Measurements from ENCODE around the gene LAMTOR5.
"Not testable (repeated sequence)": the region's sequence is repeated elsewhere in the genome, so short reads cannot be mapped to it uniquely, and the experiment has no call there.

The LAMTOR5 gene

DNA sequence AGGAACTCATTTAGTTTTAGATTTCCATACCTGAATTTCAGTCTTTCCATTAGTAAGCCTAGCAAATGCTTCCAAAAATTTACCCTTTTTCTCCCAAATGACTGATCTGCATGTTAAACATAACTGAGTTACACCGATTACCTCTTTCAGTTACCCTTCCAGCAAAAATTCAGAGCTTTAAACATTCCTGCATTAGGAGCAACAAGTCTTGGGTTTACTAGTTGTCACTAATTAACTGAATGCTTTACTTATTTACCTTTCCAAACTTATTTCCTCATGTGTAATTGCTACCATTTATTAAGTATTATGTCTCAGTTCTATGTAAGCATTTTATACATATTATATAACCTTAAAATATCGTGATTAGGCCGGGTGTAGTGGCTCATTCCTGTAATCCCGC is 3.1 kb downstream of the LAMTOR5 start:
- no peak overlapping the region for H3K4me3 ChIP-seq (ENCODE audit: control insufficient read depth, low read depth, low read length)
- DNase-seq (ENCODE audit: low read depth): no peak
- no peak for TF ChIP-seq CTCF (IDR thresholded peaks at IDR 0.05; ENCODE audit: control insufficient read depth, insufficient read depth, low read depth, low read length, missing control alignments)

DNA sequence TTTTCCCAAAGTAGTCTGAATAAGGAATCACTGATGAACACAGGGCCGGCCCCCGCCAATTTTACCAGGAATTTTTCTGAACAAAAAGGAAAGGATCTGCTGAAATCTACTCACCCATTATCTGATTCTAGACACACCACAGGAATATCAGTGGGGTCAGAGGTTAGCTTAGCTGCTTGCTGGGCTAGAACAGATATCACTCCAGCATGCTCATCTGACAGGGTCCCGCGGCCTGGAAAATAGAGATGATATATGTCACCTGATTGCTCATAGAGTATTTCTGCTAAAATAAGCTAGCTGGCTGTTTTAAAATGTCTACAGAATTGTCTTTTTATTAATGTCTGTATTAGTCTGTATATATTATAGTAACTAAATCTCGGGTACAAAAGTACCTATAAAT is 3.7 kb downstream of the LAMTOR5 start:
- no peak for DNase-seq (ENCODE audit: low read depth)
- no peak overlapping the region for H3K4me3 ChIP-seq (ENCODE audit: control insufficient read depth, low read depth, low read length)
- no peak for TF ChIP-seq CTCF (IDR thresholded peaks at IDR 0.05; ENCODE audit: control insufficient read depth, insufficient read depth, low read depth, low read length, missing control alignments)

GRCh38 chr1:110396259-110396958 is 11.1 kb downstream of the LAMTOR5 start:
- not testable (repeated sequence) for H3K4me3 ChIP-seq (ENCODE audit: control insufficient read depth, low read depth, low read length); DNase-seq (ENCODE audit: low read depth)

DNA sequence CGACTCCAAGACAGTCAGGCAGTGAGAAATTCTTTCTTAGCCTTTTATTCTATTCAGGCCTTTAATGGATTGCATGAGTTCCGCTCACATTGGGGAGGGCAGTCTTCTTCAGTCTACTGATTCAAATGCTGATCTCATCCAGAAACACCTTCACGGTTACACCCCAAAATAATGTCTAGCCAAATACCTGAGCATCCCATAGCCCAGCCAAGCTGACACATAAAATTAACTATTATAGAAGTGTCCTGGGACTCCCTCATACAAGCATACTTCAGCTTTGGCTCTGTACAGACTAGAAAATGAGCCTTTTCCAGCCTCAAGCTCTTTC is 13.0 kb downstream of the LAMTOR5 start:
- no peak for TF ChIP-seq CTCF (IDR thresholded peaks at IDR 0.05; ENCODE audit: control insufficient read depth, insufficient read depth, low read depth, low read length, missing control alignments)
- DNase-seq (ENCODE audit: low read depth): no peak
- H3K4me3 ChIP-seq (ENCODE audit: control insufficient read depth, low read depth, low read length): no peak overlapping the region

GRCh38 chr1:110393691-110394492 is 13.6 kb downstream of the LAMTOR5 start:
- H3K4me3 ChIP-seq (ENCODE audit: control insufficient read depth, low read depth, low read length): no peak overlapping the region
- DNase-seq (ENCODE audit: low read depth): no peak

GRCh38 chr1:110393286-110393685 is 14.2 kb downstream of the LAMTOR5 start:
- DNase-seq (ENCODE audit: low read depth): no peak
- TF ChIP-seq CTCF (IDR thresholded peaks at IDR 0.05; ENCODE audit: control insufficient read depth, insufficient read depth, low read depth, low read length, missing control alignments): no peak
- H3K4me3 ChIP-seq (ENCODE audit: control insufficient read depth, low read depth, low read length): no peak overlapping the region

More at GRCh38 chr1:110393691-110394492, 13.6 kb downstream of the LAMTOR5 start:
- TF ChIP-seq CTCF (IDR thresholded peaks at IDR 0.05; ENCODE audit: control insufficient read depth, insufficient read depth, low read depth, low read length, missing control alignments): no peak

DNA sequence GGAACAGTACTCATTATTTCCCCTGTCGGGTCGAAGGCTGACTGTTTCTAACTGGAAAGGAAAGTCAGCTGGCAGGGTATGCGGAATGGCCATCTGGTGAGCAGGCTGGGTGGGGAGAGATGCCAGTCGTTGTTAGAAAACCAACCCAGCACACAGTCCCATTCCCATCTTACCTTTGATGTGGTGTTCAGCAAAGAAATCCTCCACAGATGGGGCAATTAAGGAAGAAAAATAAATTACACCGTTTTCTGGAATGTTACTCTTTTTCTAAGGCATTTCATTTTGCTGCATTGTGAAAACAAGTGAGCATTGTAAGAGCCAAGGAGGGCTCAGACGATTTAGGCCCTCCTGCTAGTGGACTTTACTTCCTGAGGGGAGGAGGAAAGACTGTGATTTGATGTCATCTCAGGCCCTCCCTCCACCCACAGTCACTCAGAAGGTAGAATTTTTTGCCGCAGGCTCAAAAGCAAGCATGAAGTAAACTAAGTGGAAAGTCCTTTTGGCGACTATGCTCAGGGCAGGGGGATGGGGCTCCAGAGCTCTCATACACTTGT is 16.7 kb downstream of the LAMTOR5 start, which contains the start of gene SLC16A4:
Gene SLC16A4, minus strand, starts transcription at position 335 of the 554 bp plus-strand sequence. CDS start 1,703 bp downstream, outside the sequence.
- TF ChIP-seq CTCF (IDR thresholded peaks at IDR 0.05; ENCODE audit: control insufficient read depth, insufficient read depth, low read depth, low read length, missing control alignments): no peak
- H3K4me3 ChIP-seq (ENCODE audit: control insufficient read depth, low read depth, low read length): peak within 1 kb of the TSS; percentile 43
- DNase-seq (ENCODE audit: low read depth): no peak
